Retinal pigment epithelial cell (primary cell): ENCODE results near the gene DHDH.
"Not testable (repeated sequence)": the region's sequence is repeated elsewhere in the genome, so short reads cannot be mapped to it uniquely, and the experiment has no call there.

ENCODE experiments used
- DNase-seq: peaks from one replicate; pipeline ENCODE4 v3.0.0-alpha.2; 2010; ENCODE audit warnings: low read depth
- H3K4me3 ChIP-seq: 2 replicates; pipeline ENCODE4 v1.5.1; 2011; ENCODE audit warnings: mild to moderate bottlenecking, low read length, control low read depth, moderate library complexity
- TF ChIP-seq, protein P1 (sequence below): conservative IDR thresholded peaks from 2 replicates; pipeline ENCODE4 v1.5.1; 2011; ENCODE audit warnings: low read depth, low read length, control low read depth, inconsistent platforms

The DHDH gene

DNA sequence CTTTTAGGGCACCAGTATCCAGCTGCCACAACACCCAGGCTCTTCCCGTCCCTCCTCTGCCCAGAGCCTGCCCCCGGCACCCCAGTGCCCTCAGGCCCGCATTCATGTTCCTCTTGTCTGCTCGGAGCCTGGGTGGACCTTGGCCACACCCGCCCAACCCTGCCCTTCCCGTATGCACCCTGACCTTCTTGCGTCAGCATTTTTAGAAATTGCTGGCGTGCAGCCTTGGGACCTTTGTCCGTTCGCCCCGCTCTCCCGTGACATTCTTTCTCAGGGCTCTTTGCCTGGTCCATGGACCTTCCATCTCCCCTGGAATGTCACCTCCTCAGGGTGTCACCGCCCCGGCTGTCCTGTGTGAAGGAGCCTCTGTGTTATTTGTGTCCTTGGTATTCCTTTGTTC is 25.8 kb upstream of the DHDH start:
- TF ChIP-seq, protein P1, sequence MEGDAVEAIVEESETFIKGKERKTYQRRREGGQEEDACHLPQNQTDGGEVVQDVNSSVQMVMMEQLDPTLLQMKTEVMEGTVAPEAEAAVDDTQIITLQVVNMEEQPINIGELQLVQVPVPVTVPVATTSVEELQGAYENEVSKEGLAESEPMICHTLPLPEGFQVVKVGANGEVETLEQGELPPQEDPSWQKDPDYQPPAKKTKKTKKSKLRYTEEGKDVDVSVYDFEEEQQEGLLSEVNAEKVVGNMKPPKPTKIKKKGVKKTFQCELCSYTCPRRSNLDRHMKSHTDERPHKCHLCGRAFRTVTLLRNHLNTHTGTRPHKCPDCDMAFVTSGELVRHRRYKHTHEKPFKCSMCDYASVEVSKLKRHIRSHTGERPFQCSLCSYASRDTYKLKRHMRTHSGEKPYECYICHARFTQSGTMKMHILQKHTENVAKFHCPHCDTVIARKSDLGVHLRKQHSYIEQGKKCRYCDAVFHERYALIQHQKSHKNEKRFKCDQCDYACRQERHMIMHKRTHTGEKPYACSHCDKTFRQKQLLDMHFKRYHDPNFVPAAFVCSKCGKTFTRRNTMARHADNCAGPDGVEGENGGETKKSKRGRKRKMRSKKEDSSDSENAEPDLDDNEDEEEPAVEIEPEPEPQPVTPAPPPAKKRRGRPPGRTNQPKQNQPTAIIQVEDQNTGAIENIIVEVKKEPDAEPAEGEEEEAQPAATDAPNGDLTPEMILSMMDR = no peak
- DNase-seq = no peak
- no peak overlapping the region for H3K4me3 ChIP-seq

DNA sequence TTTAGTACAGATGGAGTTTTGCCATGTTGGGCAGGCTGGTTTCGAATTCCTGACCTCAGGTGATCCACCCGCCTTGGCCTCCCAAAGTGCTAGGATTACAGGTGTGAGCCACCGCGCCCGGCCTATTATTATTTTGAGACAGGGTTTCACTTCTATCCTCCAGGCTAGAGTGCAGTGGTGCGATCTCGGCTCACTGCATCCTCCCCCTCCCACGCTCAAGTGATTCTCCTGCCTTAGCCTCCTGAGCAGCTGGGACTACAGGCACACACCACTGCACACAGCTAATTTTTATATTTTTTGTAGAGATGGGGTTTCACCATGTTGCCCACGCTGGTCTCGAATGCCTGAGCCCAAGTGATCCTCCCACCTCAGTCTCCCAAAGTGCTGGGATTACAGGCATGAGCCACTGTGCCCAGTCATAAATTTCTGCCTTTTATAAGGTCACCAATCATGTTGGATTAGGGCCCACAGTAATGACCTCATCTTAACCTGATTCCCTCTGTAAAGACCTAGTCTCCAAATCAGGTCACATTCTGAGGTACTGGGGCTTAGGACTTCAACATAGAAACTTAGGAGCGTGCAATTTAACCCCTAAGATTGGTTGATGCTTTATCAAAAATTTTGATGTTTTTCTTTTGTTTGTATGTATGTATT is 23.9 kb upstream of the DHDH start:
- DNase-seq, H3K4me3 ChIP-seq: not testable (repeated sequence)

DNA sequence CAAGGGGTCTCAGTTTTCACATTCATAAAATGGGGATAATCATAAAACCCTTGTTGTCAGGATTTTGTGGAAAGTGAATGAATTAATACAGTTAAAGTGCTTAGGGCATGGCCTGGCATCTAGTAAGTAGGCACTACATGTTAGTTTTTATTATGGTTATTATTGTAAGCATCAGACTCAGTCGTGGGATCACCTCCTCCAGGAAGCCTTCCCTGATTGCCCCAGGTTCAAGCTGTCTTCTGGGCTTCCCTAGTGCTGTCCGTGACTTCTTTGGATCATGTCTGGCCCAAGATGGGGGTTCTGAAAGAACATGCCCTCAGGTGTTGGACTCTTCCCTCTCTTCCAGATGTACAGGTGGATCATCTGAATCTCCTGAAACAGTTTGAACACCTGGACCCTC is 22.7 kb upstream of the DHDH start:
- H3K4me3 ChIP-seq = no peak overlapping the region
- TF ChIP-seq, protein P1 = no peak
- DNase-seq = no peak

DNA sequence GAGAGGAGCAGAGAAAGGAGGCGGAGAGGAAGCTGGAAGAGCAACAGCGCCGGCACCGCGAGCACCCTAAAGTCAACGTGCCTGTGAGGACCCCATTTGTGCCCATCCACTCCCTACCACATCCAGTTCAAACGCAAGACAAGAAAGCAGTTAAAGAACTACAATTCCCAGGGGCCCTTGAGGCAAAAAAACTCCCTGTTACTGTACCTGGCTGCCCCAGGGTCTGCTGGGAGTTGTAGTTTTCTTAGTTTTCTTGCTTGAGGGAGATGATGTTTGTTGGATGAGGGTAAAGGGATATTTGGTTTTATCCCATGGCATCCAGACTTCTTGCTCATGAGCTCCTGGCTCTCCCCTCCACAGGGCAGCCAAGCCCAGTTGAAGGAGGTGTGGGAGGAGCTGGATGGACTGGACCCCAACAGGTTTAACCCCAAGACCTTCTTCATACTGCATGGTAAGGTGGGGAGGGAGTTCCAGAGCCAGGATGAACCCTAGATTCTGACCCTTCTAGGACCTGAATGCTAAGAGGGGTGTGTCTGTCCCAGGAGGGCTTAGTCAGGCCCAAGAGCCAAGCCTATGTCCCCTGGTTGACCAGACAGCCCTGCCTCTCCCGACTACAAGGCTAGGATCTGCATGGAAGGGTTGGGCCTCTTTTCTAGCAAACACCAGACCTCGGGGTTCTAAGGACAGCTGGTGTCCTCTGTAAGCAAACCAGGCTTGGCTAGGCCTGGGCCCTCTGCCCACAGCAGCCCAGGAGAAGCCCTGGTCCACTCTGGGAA is 20.2 kb upstream of the DHDH start:
- H3K4me3 ChIP-seq = no peak overlapping the region
- TF ChIP-seq, protein P1 = no peak
- DNase-seq = no peak

DNA sequence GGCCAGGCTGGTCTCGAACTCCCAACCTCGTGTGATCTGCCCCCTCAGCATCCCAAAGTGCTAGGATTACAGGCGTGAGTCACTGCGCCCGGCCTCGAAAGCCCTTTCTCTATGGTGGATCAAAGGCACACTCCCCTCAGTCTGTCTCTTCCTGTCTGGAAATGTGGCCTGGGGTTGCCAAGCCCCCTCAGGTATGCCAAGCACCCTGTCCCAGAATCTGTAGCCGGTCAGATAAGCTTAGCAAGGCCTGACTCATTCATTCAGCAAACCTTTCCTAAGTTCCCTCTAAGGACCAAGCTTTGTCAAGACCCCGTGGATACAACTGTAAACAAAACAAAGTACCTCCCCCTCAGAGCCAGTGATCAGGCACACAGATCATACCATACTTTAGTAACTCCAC is 19.3 kb upstream of the DHDH start:
- no peak for DNase-seq
- TF ChIP-seq, protein P1 = no peak
- no peak overlapping the region for H3K4me3 ChIP-seq

DNA sequence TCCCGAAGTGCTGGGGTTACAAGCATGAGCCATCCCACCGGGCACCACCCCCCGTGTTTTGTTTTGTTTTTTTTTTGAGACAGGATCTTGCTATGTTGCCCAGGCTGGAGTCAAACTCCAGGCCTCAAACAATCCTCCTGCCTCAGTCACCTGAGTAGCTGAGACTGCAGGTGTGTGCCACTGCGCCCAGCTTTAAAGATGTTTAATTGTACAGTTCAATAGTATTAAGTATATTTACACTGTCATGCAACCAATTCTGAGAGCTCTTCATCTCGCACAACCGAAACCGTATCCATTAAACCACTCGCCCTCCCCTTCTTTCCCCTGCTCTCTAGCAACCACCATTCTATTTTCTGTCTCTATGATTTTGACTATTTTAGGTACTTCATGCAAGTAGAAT is 17.7 kb upstream of the DHDH start:
- TF ChIP-seq, protein P1 = no peak
- no peak for DNase-seq
- H3K4me3 ChIP-seq = no peak overlapping the region

DNA sequence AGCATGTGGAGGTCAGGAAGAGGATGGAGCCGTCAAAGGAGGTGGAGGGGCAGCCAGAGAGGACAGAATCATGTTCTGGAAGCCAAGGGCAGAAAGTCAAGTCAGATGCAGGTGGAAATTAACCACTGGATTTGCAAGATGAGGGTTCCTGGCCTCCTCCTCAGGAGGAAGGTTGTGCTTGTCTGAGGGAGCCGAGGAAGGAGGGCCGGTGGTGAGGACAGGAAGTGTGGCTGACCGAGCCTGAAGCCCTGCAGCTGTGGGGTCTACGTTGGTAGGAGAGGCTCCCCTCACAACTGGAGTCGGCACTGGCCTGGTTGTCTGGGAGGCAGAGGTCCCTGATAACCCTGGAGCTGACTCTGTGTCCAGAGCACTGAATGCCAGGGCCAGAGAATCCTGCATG is 15.4 kb upstream of the DHDH start:
- TF ChIP-seq, protein P1 = no peak
- DNase-seq = no peak
- no peak overlapping the region for H3K4me3 ChIP-seq
